HG02588 (cell line): ENCODE data around the gene TMEM52.

Experiments
- ATAC-seq: cut with Tn5 transposase; IDR thresholded peaks from one replicate; pipeline ENCODE4 v1.9.1; 2021; ENCODE audit warnings: mild to moderate bottlenecking, moderate library complexity; ENCODE audit not compliant: unreplicated experiment

The TMEM52 gene

GRCh38 chr1:1876335-1876930 is 42.6 kb downstream of the TMEM52 start:
- no peak for ATAC-seq

- no peak for ATAC-seq
These were observed 43.1 kb downstream of the TMEM52 start for GRCh38 chr1:1875932-1876331.

- ATAC-seq = no peak
These were observed 44.2 kb downstream of the TMEM52 start for GRCh38 chr1:1874901-1875300.

GRCh38 chr1:1873186-1873585 is 45.9 kb downstream of the TMEM52 start:
- no peak for ATAC-seq

- no peak for ATAC-seq
These were observed 46.6 kb downstream of the TMEM52 start for GRCh38 chr1:1872329-1872994.

GRCh38 chr1:1869469-1869868 is 49.6 kb downstream of the TMEM52 start:
- ATAC-seq = no peak
